Right renal cortex interstitium (tissue), 3 donors: ENCODE measurements around the gene MR1. TPM values are rescaled to one million over a fixed set of nuclear protein-coding genes. Genes with fewer than 3 reads are reported as not detected.

Experiments
- DNase-seq, 3 donors: peaks; one replicate each; pipeline ENCODE4 v3.0.0-alpha.2; 2013; ENCODE audit warnings: low read depth in 3 of 3, low spot score in 2 of 3
- polyA plus RNA-seq, 3 donors: library from polyadenylated mRNA; unstranded; fragments of 120-200 nt; gene quantifications; one replicate each; pipeline ENCODE4 v1.2.1, GENCODE V29; 2013; ENCODE audit not compliant: insufficient read length in 3 of 3

MR1 gene
- polyA plus RNA-seq, 3 donors = 3.4 to 5.5 (median 5.2) TPM

- DNase-seq = no peak
Observed at GRCh38 chr1:181061891-181062835, 28.4 kb downstream of the MR1 start.

GRCh38 chr1:181062836-181063428, 29.1 kb downstream of the MR1 start:
- no peak for DNase-seq

GRCh38 chr1:181064011-181064623, 30.3 kb downstream of the MR1 start:
- no peak for DNase-seq

GRCh38 chr1:181064702-181065101, 30.9 kb downstream of the MR1 start:
- DNase-seq = no peak

GRCh38 chr1:181073638-181074037, 39.9 kb downstream of the MR1 start:
- DNase-seq = no peak

GRCh38 chr1:181075766-181076350, 42.1 kb downstream of the MR1 start:
- no peak for DNase-seq

- no peak for DNase-seq
Observed at GRCh38 chr1:181076852-181077251, 43.1 kb downstream of the MR1 start.

- no peak for DNase-seq
Observed at GRCh38 chr1:181077576-181078242, 43.9 kb downstream of the MR1 start.

GRCh38 chr1:181079382-181079781, 45.6 kb downstream of the MR1 start:
- DNase-seq = no peak

- no peak for DNase-seq
Observed at GRCh38 chr1:181079920-181080319, 46.1 kb downstream of the MR1 start.

GRCh38 chr1:181080556-181080955, 46.8 kb downstream of the MR1 start:
- no peak for DNase-seq

GRCh38 chr1:181081395-181081794, 47.6 kb downstream of the MR1 start:
- no peak for DNase-seq

GRCh38 chr1:181083842-181084605, 50.2 kb downstream of the MR1 start:
- DNase-seq = no peak

GRCh38 chr1:181084606-181084969, 50.8 kb downstream of the MR1 start:
- DNase-seq = no peak

GRCh38 chr1:181086091-181086490, 52.3 kb downstream of the MR1 start:
- no peak for DNase-seq

GRCh38 chr1:181086926-181087325, 53.1 kb downstream of the MR1 start:
- no peak for DNase-seq

GRCh38 chr1:181087400-181087901, 53.7 kb downstream of the MR1 start:
- no peak for DNase-seq

GRCh38 chr1:181088079-181089016, 54.6 kb downstream of the MR1 start, which contains the start of gene IER5:
Gene IER5, plus strand, starts transcription at chr1:181088700. Its CDS starts 203 bp downstream, at chr1:181088903.
- DNase-seq = peak; percentile 90 to 93 (median 92)
